GM12878 (cell line): ENCODE results near the gene KHK. TPM values are rescaled to one million over a fixed set of nuclear protein-coding genes. Genes with fewer than 3 reads are reported as not detected.

Experiments
- ATAC-seq: fragments of 200-7000 bp; cut with Tn5 transposase; 3 replicates; pipeline ENCODE4 v1.9.1; 2020; ENCODE audit warnings: mild to moderate bottlenecking, moderate library complexity
- BruUV-seq: library from RNA; stranded (reverse); fragments of 400-500 nt; replicated peaks from 2 replicates; lab custom pipeline; 2021; lab: Mats Ljungman, UMichigan
- CTCF ChIA-PET: fragments of 300-600 bp; sonication (Branson Sonifier 250); formaldehyde crosslinking; extraction: SDS; loops from one replicate; lab custom pipeline; 2021; ENCODE audit warnings: inconsistent platforms; lab: Yijun Ruan, JAX
- POLR2A ChIA-PET: fragments of 350-600 bp; formaldehyde crosslinking; extraction: SDS; loops from one replicate; lab custom pipeline; 2021; ENCODE audit warnings: inconsistent platforms; lab: Charles Lee
- RAD21 ChIA-PET: fragments of 300-600 bp; sonication (Branson Sonifier 250); formaldehyde crosslinking; loops from one replicate; lab custom pipeline; 2023; ENCODE audit warnings: antibody characterized with exemption; ENCODE audit not compliant: unreplicated experiment; lab: Charles Lee
- SMC1A ChIA-PET: fragments of 300-600 bp; sonication (Branson Sonifier 250); formaldehyde crosslinking; loops from one replicate; lab custom pipeline; 2023; ENCODE audit not compliant: unreplicated experiment, uncharacterized antibody; lab: Charles Lee
- DNase-seq: peaks from one replicate; pipeline ENCODE4 v3.0.0-alpha.2; 2011; ENCODE audit warnings: low read depth, low spot score
- FAIRE-seq: peaks from 3 replicates; lab custom pipeline; 2011; peaks lifted over from hg19 to GRCh38; lab: Jason Lieb, UNC
- H2AFZ ChIP-seq: 2 replicates; pipeline ENCODE4 v1.6.0; 2011; ENCODE audit warnings: low read depth, low read length, control low read depth; ENCODE audit not compliant: control insufficient read depth
- H3K27ac ChIP-seq: 2 replicates; pipeline ENCODE4 v1.5.1; 2011; ENCODE audit warnings: control low read depth; ENCODE audit not compliant: control insufficient read depth, insufficient read depth
- H3K27me3 ChIP-seq, 2 experiments: replicated peaks in 1 of 2; 2 replicates each; pipeline versions ENCODE4 v1.6.0 to v1.6.1; 2011; ENCODE audit warnings: low read length in 1 of 2; ENCODE audit not compliant: control insufficient read depth in 2 of 2, insufficient read depth in 2 of 2
- H3K36me3 ChIP-seq, 2 experiments: 2 replicates each; pipeline ENCODE4 v1.5.1; 2011; ENCODE audit warnings: low read length in 1 of 2; ENCODE audit not compliant: control insufficient read depth in 2 of 2, insufficient read depth in 2 of 2
- H3K4me1 ChIP-seq: 2 replicates; pipeline ENCODE4 v1.6.1; 2011; ENCODE audit warnings: mild to moderate bottlenecking, low read length, moderate library complexity, mixed read lengths; ENCODE audit not compliant: control insufficient read depth, insufficient read depth
- H3K4me2 ChIP-seq: 2 replicates; pipeline ENCODE4 v1.6.0; 2011; ENCODE audit warnings: control low read depth; ENCODE audit not compliant: control insufficient read depth, insufficient read depth
- H3K4me3 ChIP-seq: fragments of 200-600 bp; sonication (generic); 2 replicates; pipeline ENCODE4 v1.5.1; 2016
- H3K79me2 ChIP-seq: 2 replicates; pipeline ENCODE4 v1.6.0; 2011; ENCODE audit warnings: low read length; ENCODE audit not compliant: control insufficient read depth, insufficient read depth
- H3K9ac ChIP-seq: 2 replicates; pipeline ENCODE4 v1.8.0; 2011; ENCODE audit warnings: low read length, control low read depth, mixed read lengths; ENCODE audit not compliant: control insufficient read depth, insufficient read depth
- H3K9me3 ChIP-seq: replicated peaks from 3 replicates; pipeline ENCODE4 v1.5.1; 2011; ENCODE audit warnings: mild to moderate bottlenecking, low read length; ENCODE audit not compliant: control insufficient read depth, insufficient read depth
- H4K20me1 ChIP-seq: 2 replicates; pipeline ENCODE4 v1.6.0; 2011; ENCODE audit not compliant: control insufficient read depth, insufficient read depth
- EED ChIP-seq: sonication (generic); IDR thresholded peaks from 2 replicates; pipeline ENCODE4 v1.6.1; 2016; ENCODE audit warnings: antibody characterized with exemption, low read depth
- EGR1 ChIP-seq, 2 experiments: IDR thresholded peaks; 1 replicate in 1 of 2; 2 replicates in 1 of 2; pipeline ENCODE4 v1.6.1; 2011 to 2012; ENCODE audit warnings: low read depth in 2 of 2, low read length in 2 of 2, borderline replicate concordance in 1 of 2, mild to moderate bottlenecking in 1 of 2, moderate library complexity in 1 of 2
- ETV6 ChIP-seq, 2 experiments: fragments of 450-650 bp in 1 of 2; IDR thresholded peaks in 1 of 2; conservative IDR thresholded peaks in 1 of 2; 2 replicates each; pipeline ENCODE4 v1.6.1; 2014; ENCODE audit warnings: antibody characterized with exemption in 1 of 2, borderline replicate concordance in 1 of 2, low read depth in 1 of 2, mild to moderate bottlenecking in 1 of 2, moderate library complexity in 1 of 2
- FOXM1 ChIP-seq: IDR thresholded peaks from 2 replicates; pipeline ENCODE4 v1.6.1; 2012; ENCODE audit warnings: low read depth, mild to moderate bottlenecking, inconsistent platforms, low read length, moderate library complexity
- HCFC1 ChIP-seq: fragments of 150-350 bp; IDR thresholded peaks from 2 replicates; pipeline ENCODE4 v1.6.1; 2014; ENCODE audit warnings: low read length
- IKZF1 ChIP-seq: fragments of 450-650 bp; conservative IDR thresholded peaks from 2 replicates; pipeline ENCODE4 v1.6.1; 2017; ENCODE audit warnings: antibody characterized with exemption, mild to moderate bottlenecking
- KAT2A ChIP-seq: conservative IDR thresholded peaks from 2 replicates; pipeline ENCODE4 v1.6.1; 2011; ENCODE audit warnings: low read depth, low read length; ENCODE audit not compliant: control insufficient read depth
- MEF2A ChIP-seq: IDR thresholded peaks from 2 replicates; pipeline ENCODE4 v1.6.1; 2011; ENCODE audit warnings: low read depth, mild to moderate bottlenecking, low read length, moderate library complexity; ENCODE audit not compliant: insufficient read depth
- NFIC ChIP-seq: IDR thresholded peaks from 2 replicates; pipeline ENCODE4 v1.6.1; 2012; ENCODE audit warnings: low read depth, mild to moderate bottlenecking, inconsistent platforms, low read length, moderate library complexity
- PAX5 ChIP-seq: IDR thresholded peaks from 2 replicates; pipeline ENCODE4 v1.6.1; 2011; ENCODE audit warnings: low read depth, low read length, borderline replicate concordance
- RBBP5 ChIP-seq: fragments of 200-600 bp; sonication (generic); conservative IDR thresholded peaks from 2 replicates; pipeline ENCODE4 v1.6.1; 2016
- RELA ChIP-seq: fragments of 450-650 bp; IDR thresholded peaks from 2 replicates; pipeline ENCODE4 v1.8.0; 2014; ENCODE audit warnings: borderline replicate concordance; ENCODE audit not compliant: partially characterized antibody
- RUNX3 ChIP-seq: IDR thresholded peaks from 2 replicates; pipeline ENCODE4 v1.6.1; 2012; ENCODE audit warnings: low read length, inconsistent platforms
- SREBF1 ChIP-seq: IDR thresholded peaks from 2 replicates; pipeline ENCODE4 v1.6.1; 2012; ENCODE audit warnings: mild to moderate bottlenecking, low read length
- SRF ChIP-seq, 2 experiments: IDR thresholded peaks; 2 replicates each; pipeline ENCODE4 v1.6.1; 2011; ENCODE audit warnings: low read depth in 2 of 2, low read length in 2 of 2, mild to moderate bottlenecking in 1 of 2, moderate library complexity in 1 of 2
- TARDBP ChIP-seq: IDR thresholded peaks from 2 replicates; pipeline ENCODE4 v1.6.1; 2016; ENCODE audit warnings: borderline replicate concordance
- ZBTB33 ChIP-seq: fragments of 450-650 bp; IDR thresholded peaks from 2 replicates; pipeline ENCODE4 v1.6.1; 2017; ENCODE audit warnings: mild to moderate bottlenecking
- WGBS: methylation state at CpG from one replicate; pipeline ENCODE4 v1.1.6; 2016; ENCODE audit warnings: low lambda C conversion rate; ENCODE audit not compliant: insufficient replicate concordance, insufficient coverage; ENCODE audit errors: missing lambda C conversion rate; 5-methylcytosine and 5-hydroxymethylcytosine counted together
- in situ Hi-C: fragments of 300-500 bp; cut with MboI; formaldehyde crosslinking; loops from 9 replicates; pipeline ENCODE4 v1.14.3; 2018; ENCODE audit warnings: mixed read lengths
- intact Hi-C: fragments of 100-400 bp; cut with micrococcal nuclease; formaldehyde crosslinking; loops from one replicate; pipeline ENCODE4 v1.14.2; 2022; ENCODE audit not compliant: unreplicated experiment
- polyA plus RNA-seq, 11 experiments: library from polyadenylated mRNA; depleted of rRNA in 4 of 11; unstranded in 6 of 11; stranded (reverse) in 5 of 11; fragments of >200 nt; fragmentation: Nextera tagmentation in 4 of 11; fragmentation: Illumina TruSeq in 1 of 11; extraction: Ambion mirVana in 4 of 11; extraction: Trizol in 1 of 11; gene quantifications; 1 replicate in 1 of 11; 2 replicates in 10 of 11; pipeline versions ENCODE4 v1.2.1 to v1.2.3, GENCODE V29; 2011 to 2016; ENCODE audit warnings: inconsistent platforms in 2 of 11, missing spikeins in 2 of 11, low read depth in 1 of 11
- total RNA-seq, 4 experiments: library from RNA; depleted of rRNA in 3 of 4; stranded (reverse); fragments of >200 nt in 3 of 4; fragmentation: Illumina TruSeq in 1 of 4; extraction: Trizol in 1 of 4; gene quantifications; 2 replicates each; pipeline versions ENCODE4 v1.2.1 to v1.2.3, GENCODE V29; 2013 to 2021

Gene KHK
- total and polyA plus RNA-seq, 10 of the 15 experiments (the other 5 are each of a cell fraction or from before 2014, with no cell fraction given) = 0.31 to 11.8 (median 3.9) TPM

- no peak for TF ChIP-seq KAT2A
- no peak for TF ChIP-seq ZBTB33
- peak; percentile 84 for TF ChIP-seq IKZF1
- no peak for TF ChIP-seq TARDBP
- no peak for TF ChIP-seq RBBP5
- TF ChIP-seq HCFC1 = peak; percentile 69
Observed at GRCh38 chr2:27071277-27071989, 15.1 kb upstream of the KHK start, which contains the start of gene OST4 (continued).

GRCh38 chr2:27071990-27072830 lies 14.4 kb upstream of the KHK start:
- peak overlapping the region; percentile 85 for H3K4me3 ChIP-seq
- peak; percentile 10 for ATAC-seq
- peak overlapping the region; percentile 95 for H3K4me2 ChIP-seq
- POLR2A ChIA-PET = interaction anchor here (0.6 to 12.2 kb wide), 11 partner anchors 9 to 890 kb away, joined by 3 to 139 read pairs (median 3); partner anchors contain the start of genes AGBL5, EIF2B4 and TMEM214
- peak overlapping the region; percentile 34 for H2AFZ ChIP-seq
- CTCF ChIA-PET = interaction anchor here (1.0 to 4.0 kb wide), 6 partner anchors 10 to 24 kb away, joined by 3 to 36 read pairs (median 8); partner anchors contain the start of genes AGBL5 and KHK
- peaks cover 2 to 16% of the 10 kb centered on the region in 2 experiments; a peak in 2 of 4 replicates for H3K36me3 ChIP-seq
- FAIRE-seq = no peak
- no peaks in the 10 kb centered on the region for H3K9me3 ChIP-seq
- peak overlapping the region; percentile 94 for H3K27ac ChIP-seq
- DNase-seq = no peak
- peaks cover 40% of the 10 kb centered on the region for H3K4me1 ChIP-seq
- SMC1A ChIA-PET = interaction anchor here (0.6 to 5.4 kb wide), 6 partner anchors 9 to 110 kb away, joined by 3 to 33 read pairs (median 4); partner anchors contain the start of genes AGBL5 and TMEM214
- H3K79me2 ChIP-seq = peaks cover 32% of the 10 kb centered on the region
- intact Hi-C loops = loop anchor here (1.0 kb wide), 1 partner anchor 22 kb away; no protein-coding TSS in a partner anchor
- in situ Hi-C loops = no loop called here
- RAD21 ChIA-PET = interaction anchor here (0.9 to 2.8 kb wide), 5 partner anchors 9 to 31 kb away, joined by 3 to 31 read pairs (median 10); partner anchors contain the start of genes AGBL5 and KHK
- WGBS = 10% methylated on average over 34 of the region's 34 CpGs
- BruUV-seq = TSS peak; percentile 80
- peak overlapping the region; percentile 76 for H3K9ac ChIP-seq
- no peaks in the 10 kb centered on the region for H4K20me1 ChIP-seq
- no peaks in the 10 kb centered on the region for H3K27me3 ChIP-seq
- peak; percentile 73; the same call in 1 of the 2 replicates for TF ChIP-seq EED
- TF ChIP-seq NFIC = peak; percentile 35; the same call in 1 of the 2 replicates
- TF ChIP-seq FOXM1 = 0 out of 2 replicates have a peak, but pooled peaks have one; percentile 62
- no peak for TF ChIP-seq SREBF1
- TF ChIP-seq RUNX3 = peak; percentile 70
- no peak for TF ChIP-seq TARDBP
- TF ChIP-seq RELA = peak; percentile 74
- TF ChIP-seq SRF (IDR thresholded peaks at IDR 0.05; ENCODE audit: low read depth in 2 of 2, low read length in 2 of 2) = peak; percentile 21 to 85; a peak in 2 of 4 replicates
- peak in 1 of 2 experiments; percentile 68; a peak in 2 of 3 replicates for TF ChIP-seq EGR1 (IDR thresholded peaks at IDR 0.05; ENCODE audit: borderline replicate concordance in 1 of 2, low read depth in 2 of 2, low read length in 2 of 2)
- no peak for TF ChIP-seq ETV6 (conservative IDR thresholded peaks at IDR 0.05 in 1 of 2, IDR thresholded peaks at IDR 0.05 in 1 of 2; ENCODE audit: borderline replicate concordance in 1 of 2, low read depth in 1 of 2)
- 0 out of 2 replicates have a peak, but pooled peaks have one; percentile 16 for TF ChIP-seq MEF2A
- TF ChIP-seq PAX5 = peak; percentile 15; the same call in 1 of the 2 replicates
